ENCODE measurements around the gene PLEKHG4B.

GRCh38 chr5:82570-82969 is 9.4 kb upstream of the PLEKHG4B start:
- TF ChIP-seq CTCF (IDR thresholded peaks at IDR 0.05; ENCODE audit: low read depth, low read length) (no peak), EZH2phosphoT487 (IDR thresholded peaks at IDR 0.05; ENCODE audit: low read depth) (no peak)

All from OCI-LY3 (cell line).